ENCODE results near the gene UFM1. TPM values are rescaled to one million over a fixed set of nuclear protein-coding genes. Genes with fewer than 3 reads are reported as not detected.

Gene UFM1
- total and polyA plus RNA-seq, 2 of the 4 experiments (the other 2 are of a cell fraction), result 43.5 to 94.5 TPM

GRCh38 chr13:38369058-38369457 is 19.4 kb downstream of the UFM1 start:
- Histone ChIP-seq H3K27ac (ENCODE audit: insufficient read depth, low read length) (no peak overlapping the region), H3K9ac (ENCODE audit: low read depth, low read length) (no peak overlapping the region), H2BK15ac (ENCODE audit: low read depth, low read length) (no peak overlapping the region), H3K36me3 (ENCODE audit: control insufficient read depth, insufficient read depth, low read length) (no peaks in the 10 kb centered on the region), H3K14ac (replicated peaks; ENCODE audit: low read depth, low read length) (no peak overlapping the region), H4K8ac (ENCODE audit: low read depth in 2 of 2, low read length in 2 of 2) (no peak overlapping the region), H2AFZ (replicated peaks; ENCODE audit: low read length, poor library complexity) (no peak overlapping the region), H3K4me2 (ENCODE audit: low read depth, low read length) (no peak overlapping the region), H3K56ac (ENCODE audit: extremely low read depth, insufficient read depth, low read length) (no peak overlapping the region), H2BK5ac (ENCODE audit: low read depth, low read length, poor library complexity, severe bottlenecking) (no peak overlapping the region), H3K27me3 (ENCODE audit: control insufficient read depth, insufficient read depth, low read length) (no peaks in the 10 kb centered on the region), H4K91ac (ENCODE audit: insufficient read depth, low read depth, low read length) (no peak overlapping the region), H2BK120ac (ENCODE audit: low read depth, low read length) (no peak overlapping the region), H4K5ac (ENCODE audit: low read depth, low read length) (no peak overlapping the region), H3K4ac (ENCODE audit: low read depth, low read length) (no peak overlapping the region), H3K4me1 (ENCODE audit: control insufficient read depth, insufficient read depth, low read length) (no peaks in the 10 kb centered on the region), H3K79me1 (ENCODE audit: low read depth in 1 of 2, low read length in 2 of 2) (no peaks in the 10 kb centered on the region), H2AK5ac (ENCODE audit: low read depth, low read length) (no peak overlapping the region), H4K20me1 (ENCODE audit: insufficient read depth, low read length) (no peaks in the 10 kb centered on the region), H3K9me3 (ENCODE audit: control insufficient read depth, insufficient read depth, low read length) (no peaks in the 10 kb centered on the region), H3K9me1 (ENCODE audit: insufficient read depth, low read length) (no peaks in the 10 kb centered on the region), H3K18ac (ENCODE audit: low read depth, low read length) (no peak overlapping the region), H2AK9ac (replicated peaks; ENCODE audit: low read depth, low read length, poor library complexity) (no peak overlapping the region), H2BK20ac (ENCODE audit: low read depth, low read length) (no peak overlapping the region), H3K23ac (ENCODE audit: low read depth, low read length) (no peak overlapping the region), H3K4me3 (ENCODE audit: insufficient read depth, low read depth, low read length) (no peak overlapping the region)
- BruUV-seq (replicated peaks), result no TSS peak
- no peak for DNase-seq
- ChIA-PET POLR2A (ENCODE audit: unreplicated experiment) (no interaction called here), CTCF (no interaction called here)
- WGBS, 2 experiments (ENCODE audit: extremely low coverage in 2 of 2, insufficient read length in 1 of 2), result no CpG with 5 or more reads among the region's 1 CpG
- in situ Hi-C loops (cut with MboI; ENCODE audit: low sequenced_read_pairs) (loop anchor here (25.0 kb wide), 2 partner anchors 732 to 1332 kb away; no protein-coding TSS in a partner anchor), intact Hi-C loops (cut with micrococcal nuclease) (no loop called here), dilution Hi-C loops (cut with HindIII; ENCODE audit: low sequenced_read_pairs, unreplicated experiment) (no loop called here)
- no peak for ATAC-seq (ENCODE audit: low read depth)
- TF ChIP-seq BHLHE40 (IDR thresholded peaks at IDR 0.05; ENCODE audit: low read depth, low read length) (no peak), POLR2A (IDR thresholded peaks at IDR 0.05; ENCODE audit: low read depth, low read length) (no peak), ELK1 (IDR thresholded peaks at IDR 0.05; ENCODE audit: borderline replicate concordance, low read depth, low read length) (no peak), SMC3 (IDR thresholded peaks at IDR 0.05; ENCODE audit: low read depth, low read length) (no peak), RAD21 (IDR thresholded peaks at IDR 0.05; ENCODE audit: low read length) (no peak), CTCF (conservative IDR thresholded peaks at IDR 0.05; ENCODE audit: low read depth, low read length) (no peak), RCOR1 (IDR thresholded peaks at IDR 0.05; ENCODE audit: insufficient replicate concordance, low read length) (no peak), CHD1 (IDR thresholded peaks at IDR 0.05; ENCODE audit: low read depth, low read length) (no peak), RFX5 (IDR thresholded peaks at IDR 0.05; ENCODE audit: low read depth, low read length) (no peak), FOS (IDR thresholded peaks at IDR 0.05; ENCODE audit: low read depth, low read length) (no peak), NFE2L2 (IDR thresholded peaks at IDR 0.05; ENCODE audit: low read depth, low read length) (no peak), CEBPB (IDR thresholded peaks at IDR 0.05; ENCODE audit: low read depth, low read length) (no peak), USF2 (IDR thresholded peaks at IDR 0.05; ENCODE audit: low read depth, low read length) (no peak), MAFK (IDR thresholded peaks at IDR 0.05; ENCODE audit: low read depth, low read length) (no peak), MXI1 (IDR thresholded peaks at IDR 0.05; ENCODE audit: borderline replicate concordance, low read depth, low read length) (no peak), MAZ (IDR thresholded peaks at IDR 0.05; ENCODE audit: borderline replicate concordance, low read depth, low read length) (no peak)
